Stimulated activated CD8-positive, alpha-beta memory T cell treated with anti-CD3 and anti-CD28 coated beads, Interleukin-12 subunit alpha, Interleukin-12 subunit beta, amount 100 ng/mL, for 1 hour (primary cell): ENCODE data around the gene IRAK3.
"Not testable (repeated sequence)": the region's sequence is repeated elsewhere in the genome, so short reads cannot be mapped to it uniquely, and the experiment has no call there.

Source experiments
- DNase-seq: peaks from one replicate; pipeline ENCODE4 v3.0.0-alpha.2; 2020; ENCODE audit warnings: low read depth

Gene IRAK3

GRCh38 chr12:66213011-66213410 is 24.0 kb downstream of the IRAK3 start:
- not testable (repeated sequence) for DNase-seq

DNA sequence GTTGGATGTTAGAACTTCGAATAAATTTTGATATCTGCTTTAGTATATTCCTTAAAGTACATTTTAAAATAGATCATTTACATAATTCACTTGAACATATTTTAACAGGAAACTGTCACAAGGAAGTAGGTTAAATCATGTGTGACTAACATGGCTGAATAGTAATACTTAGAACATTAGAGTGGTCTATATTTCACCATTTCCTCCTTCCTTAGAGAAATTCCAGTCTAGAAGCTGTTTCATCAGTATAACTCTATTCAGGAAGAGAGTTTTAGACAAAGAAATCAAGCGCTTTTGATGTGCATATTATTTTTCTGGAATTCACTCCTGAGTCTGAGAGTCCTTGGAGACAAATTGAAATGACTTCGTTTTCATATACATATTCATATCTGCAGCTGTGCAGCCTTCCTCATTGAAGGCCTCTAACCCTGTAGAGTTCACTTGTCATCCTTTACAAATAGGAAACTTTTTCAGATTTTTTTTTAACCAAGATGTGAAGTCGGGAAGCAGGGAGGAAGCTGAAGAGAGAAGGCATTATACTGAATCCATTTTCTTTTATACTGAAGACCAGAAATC is 28.4 kb downstream of the IRAK3 start:
- DNase-seq: no peak

- DNase-seq: no peak
Measured at GRCh38 chr12:66228462-66228861, 39.4 kb downstream of the IRAK3 start.

DNA sequence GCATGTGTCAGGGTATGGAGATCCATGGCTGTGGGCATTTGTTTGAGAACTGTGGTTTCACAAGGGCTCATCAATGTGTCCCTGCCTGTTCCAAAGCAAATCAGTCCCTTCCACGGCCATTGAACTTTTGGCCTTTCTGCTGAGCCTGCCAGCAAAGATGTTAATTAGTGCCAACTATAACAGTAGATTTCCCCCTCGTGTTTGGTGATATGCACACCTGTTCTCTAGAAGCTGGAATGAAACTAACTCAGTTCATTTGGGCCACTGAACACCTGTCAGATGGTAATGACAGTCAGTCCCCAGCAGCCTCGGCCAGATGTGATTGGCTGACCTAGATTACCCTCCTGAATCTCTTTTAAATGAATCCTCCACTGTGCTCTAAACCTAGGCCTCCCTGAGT is 43.2 kb downstream of the IRAK3 start:
- DNase-seq: no peak

GRCh38 chr12:66234037-66234693 is 45.2 kb downstream of the IRAK3 start:
- DNase-seq: not testable (repeated sequence)

DNA sequence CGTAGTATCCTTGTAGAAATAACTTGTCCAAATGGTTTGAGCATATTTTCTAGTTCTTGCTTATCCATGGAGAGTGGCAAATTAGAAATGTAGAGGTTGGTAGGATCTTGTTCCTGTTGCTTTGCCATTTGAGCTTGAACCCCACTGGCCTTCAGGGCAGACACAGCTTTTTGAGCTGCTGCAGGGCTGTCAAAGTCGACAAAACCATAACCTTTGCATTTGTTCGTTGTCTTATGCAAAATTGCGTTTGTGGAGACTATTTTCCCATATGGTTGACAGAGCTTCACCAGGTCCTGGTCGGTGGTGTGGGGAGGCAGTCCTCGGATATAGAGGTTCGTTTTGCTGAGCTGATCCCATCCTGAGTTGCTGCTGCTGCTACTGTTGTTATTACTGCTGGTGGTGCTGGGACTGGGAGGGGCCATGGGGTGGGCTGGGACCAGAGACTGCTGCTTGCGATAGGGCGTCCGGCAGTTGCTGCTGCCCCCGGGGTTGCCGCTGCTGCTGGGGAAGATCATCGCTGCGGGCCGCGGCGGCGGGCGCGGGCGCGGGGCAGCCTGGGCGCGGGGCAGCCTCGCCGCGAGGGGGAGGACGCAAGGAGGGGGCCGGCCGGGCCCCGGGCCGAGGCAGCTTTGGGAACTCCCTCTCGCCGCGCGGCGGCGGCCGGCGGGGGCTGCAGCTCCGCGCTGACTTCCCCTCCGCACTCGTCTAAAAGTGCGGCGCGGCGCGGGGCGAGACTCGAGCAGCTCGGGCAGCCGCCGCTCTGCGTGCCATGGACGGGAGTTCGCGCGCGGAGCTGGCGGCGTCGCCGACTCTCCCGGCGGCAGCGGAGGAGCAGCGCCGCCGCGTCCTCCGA is 46.0 kb downstream of the IRAK3 start:
- DNase-seq: peak; percentile 6

DNA sequence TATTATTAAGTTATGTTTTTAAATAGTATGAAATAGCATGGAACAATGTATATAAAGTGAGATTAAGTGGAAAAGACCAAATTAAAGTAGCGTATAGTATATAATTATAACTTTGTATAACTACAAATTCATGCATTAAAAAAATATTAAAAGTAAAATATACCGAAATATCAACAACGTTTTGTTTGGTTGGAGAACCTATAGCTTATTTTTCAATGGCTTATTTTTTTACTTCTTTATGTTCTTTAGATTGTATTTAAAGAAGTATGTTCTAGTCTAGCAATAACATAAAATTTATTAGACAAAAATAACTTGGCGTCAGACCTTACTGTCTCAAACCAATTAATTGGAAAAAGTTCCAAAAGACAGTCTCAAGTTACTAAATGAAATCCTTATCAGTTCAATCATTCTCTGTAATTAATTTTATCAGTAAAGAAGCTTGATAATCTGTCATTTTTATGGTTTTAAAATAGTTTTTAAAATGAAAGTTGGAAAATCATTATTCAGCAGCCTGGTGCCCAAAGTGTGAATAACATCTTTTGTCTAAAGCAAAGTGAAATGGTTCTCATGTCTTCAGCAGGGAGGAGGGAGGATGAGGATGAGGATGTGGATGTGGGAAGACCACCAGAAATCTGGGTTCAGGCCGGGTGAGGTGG is 46.7 kb downstream of the IRAK3 start:
- DNase-seq: no peak

DNA sequence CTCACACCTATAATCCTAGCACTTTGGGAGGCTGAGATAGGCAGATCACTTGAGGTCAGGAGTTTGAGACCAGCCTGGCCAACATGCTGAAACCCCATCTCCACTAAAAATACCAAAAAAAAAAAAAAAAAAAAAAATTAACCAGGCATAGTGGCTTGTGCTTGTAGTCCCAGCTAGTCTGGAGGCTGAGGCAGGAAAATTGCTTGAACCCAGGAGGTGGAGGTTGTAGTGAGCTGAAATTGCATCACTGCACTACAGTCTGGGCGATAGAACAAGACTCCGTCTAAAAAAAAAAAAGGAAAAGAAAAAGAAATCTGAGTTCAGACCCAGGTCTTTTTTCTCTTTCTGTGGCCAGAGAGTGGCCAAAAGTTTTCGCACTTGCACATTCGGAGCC is 47.3 kb downstream of the IRAK3 start:
- DNase-seq: not testable (repeated sequence)

DNA sequence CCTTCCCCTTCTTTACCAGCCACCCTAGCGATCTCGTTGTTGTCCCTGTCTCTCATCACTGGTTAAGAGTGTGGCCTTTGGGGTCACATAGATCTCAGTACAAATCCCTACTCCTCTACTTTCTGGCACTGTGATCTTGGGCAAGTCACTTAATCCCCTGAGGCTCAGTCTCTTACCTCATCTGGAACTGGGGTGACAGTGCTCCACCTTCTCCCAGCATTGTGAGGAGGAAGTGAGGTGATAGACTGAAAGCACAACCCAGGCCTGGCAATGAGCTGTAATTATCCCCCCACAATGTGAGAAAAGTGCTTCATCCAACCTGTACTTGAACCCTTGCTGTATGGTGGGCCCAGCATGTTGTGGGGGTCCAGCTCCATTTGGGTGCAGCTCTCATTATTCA is 48.0 kb downstream of the IRAK3 start:
- no peak for DNase-seq

DNA sequence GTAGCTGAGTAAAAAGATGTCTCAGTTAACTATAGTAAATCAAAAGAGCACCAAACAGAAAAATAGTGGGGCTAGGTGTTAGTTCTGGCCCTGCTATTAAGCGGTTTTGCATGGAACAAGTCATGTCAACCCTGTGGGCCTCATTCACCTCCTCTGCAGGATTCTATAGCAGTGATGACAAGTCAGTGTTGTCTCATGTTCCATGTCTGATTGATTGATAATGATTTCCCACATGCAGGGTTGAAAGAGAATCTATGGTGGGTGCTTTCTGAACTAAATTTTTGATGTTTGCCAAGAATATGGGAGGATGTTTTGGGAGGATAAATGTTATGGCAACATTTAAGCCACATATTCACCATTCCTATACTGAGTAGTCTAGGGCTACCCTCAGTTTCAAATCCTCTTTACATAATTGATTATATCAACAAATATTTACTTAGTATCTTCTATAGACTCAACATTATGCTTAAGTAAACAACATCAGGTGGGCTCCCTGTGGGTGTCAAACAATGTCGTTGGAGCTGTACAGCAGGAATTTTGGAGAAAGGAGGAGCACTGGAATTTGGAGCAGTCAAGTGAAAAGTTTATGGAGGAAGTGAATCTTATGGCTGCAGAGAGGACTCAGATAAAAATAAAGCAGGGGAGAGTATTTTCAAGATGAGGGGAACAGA is 48.6 kb downstream of the IRAK3 start:
- no peak for DNase-seq

- no peak for DNase-seq
Measured at GRCh38 chr12:66239295-66239694, 50.3 kb downstream of the IRAK3 start.

- no peak for DNase-seq
Measured at GRCh38 chr12:66240096-66240820, 51.2 kb downstream of the IRAK3 start.

- DNase-seq: no peak
Measured at GRCh38 chr12:66241061-66242043, 52.3 kb downstream of the IRAK3 start.

DNA sequence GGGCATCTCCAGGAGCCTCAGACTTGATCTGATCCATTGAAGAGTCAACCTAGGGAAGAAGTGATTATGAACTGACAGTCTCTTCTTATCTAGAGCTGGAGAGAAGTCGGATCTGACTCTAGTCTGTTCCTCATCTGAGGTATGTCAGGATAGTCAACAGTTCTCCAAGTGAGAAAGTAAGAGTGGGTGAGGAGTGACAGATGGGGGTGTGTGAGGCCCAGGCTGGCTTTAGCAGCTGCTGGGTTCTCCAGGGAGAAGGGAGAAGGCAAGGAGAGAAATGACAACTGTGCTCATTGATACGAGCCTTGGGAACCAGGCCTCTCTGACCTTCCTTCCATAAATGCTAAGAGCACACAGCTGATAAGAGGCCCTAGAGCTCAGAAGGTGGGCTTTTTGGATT is 53.3 kb downstream of the IRAK3 start:
- no peak for DNase-seq

DNA sequence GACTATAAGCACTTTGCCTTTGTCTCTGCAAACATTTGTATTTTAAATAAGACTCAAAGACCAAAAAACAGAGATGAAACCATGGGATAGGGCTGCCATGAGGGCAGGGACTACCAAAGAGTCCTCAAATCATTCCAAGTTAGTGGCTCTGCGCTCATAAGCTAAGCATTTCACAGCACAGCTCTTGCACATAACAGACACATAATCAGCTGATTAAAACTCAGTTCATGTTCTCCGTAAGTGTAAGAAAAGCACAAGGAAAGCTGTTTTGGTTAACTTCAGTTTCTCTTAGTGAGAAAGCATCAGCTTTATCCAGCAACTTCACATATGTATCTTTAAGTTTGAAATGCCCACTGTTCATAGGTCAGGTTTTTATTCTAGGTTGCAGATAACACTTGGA is 54.9 kb downstream of the IRAK3 start:
- no peak for DNase-seq

DNA sequence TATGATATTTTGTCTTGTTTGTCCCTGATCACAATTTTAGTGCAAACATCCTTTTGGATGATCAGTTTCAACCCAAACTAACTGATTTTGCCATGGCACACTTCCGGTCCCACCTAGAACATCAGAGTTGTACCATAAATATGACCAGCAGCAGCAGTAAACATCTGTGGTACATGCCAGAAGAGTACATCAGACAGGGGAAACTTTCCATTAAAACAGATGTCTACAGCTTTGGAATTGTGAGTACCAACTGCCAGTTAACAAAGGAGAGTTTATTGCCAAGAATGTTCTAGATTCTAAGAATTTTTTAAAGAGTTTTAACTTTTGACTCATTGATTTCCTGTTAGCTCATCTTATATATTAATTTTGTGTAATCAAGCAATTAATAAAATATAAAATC is 55.4 kb downstream of the IRAK3 start:
- DNase-seq: no peak

GRCh38 chr12:66247741-66248140 is 58.7 kb downstream of the IRAK3 start:
- DNase-seq: no peak

DNA sequence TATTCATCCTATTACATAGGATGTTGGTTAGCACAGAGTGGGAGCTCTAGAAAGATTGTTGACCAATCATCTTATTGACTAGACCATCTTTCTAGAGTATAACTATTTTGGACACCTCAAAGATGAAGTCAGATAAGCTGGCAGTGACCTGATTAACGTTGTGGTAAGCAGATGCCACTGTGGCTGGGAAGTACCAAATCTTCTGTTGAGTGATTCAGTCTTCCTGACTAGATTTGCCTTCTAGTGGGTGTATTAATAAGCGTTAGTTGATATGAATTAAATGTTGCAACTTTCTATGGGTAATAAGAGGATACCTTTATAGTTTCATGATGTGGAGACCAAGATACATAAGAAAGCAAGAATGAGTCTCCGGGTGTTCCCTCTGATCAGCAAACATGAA is 62.0 kb downstream of the IRAK3 start:
- no peak for DNase-seq

GRCh38 chr12:66252771-66253170 is 63.8 kb downstream of the IRAK3 start:
- no peak for DNase-seq

DNA sequence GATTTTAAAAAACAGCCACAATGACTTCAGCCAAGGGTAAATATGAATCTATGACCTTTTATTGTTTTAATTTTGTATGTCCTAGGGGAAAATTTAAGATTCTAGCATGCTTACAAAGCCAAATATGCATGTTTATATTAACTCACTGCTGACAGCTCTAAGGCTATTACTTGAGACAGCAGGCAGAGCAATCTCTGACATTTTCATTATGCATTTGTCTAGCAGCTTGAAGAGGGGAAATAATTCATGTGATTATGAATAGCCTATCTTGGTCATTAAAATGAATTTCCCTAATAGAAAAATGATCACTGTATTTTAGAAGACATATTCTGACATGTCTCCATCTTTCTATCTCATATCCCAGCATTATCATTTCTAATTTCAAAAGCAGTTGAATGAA is 66.7 kb downstream of the IRAK3 start:
- no peak for DNase-seq
